ENCODE data around the gene ZNF583.

ZNF583 gene

GRCh38 chr19:56441206-56441792 is 37.2 kb downstream of the ZNF583 start:
- no peak for FAIRE-seq
- TF ChIP-seq POLR2A (IDR thresholded peaks at IDR 0.05; ENCODE audit: low read depth, low read length) (no peak), TAF1 (IDR thresholded peaks at IDR 0.05; ENCODE audit: low read depth, low read length) (no peak), PAX5 (IDR thresholded peaks at IDR 0.05; ENCODE audit: insufficient read depth, low read length, severe bottlenecking) (no peak), POLR2AphosphoS5 (IDR thresholded peaks at IDR 0.05; ENCODE audit: low read depth, low read length) (no peak)
- DNase-seq (ENCODE audit: insufficient read length, low spot score), result no peak

GRCh38 chr19:56474308-56474707 is 70.2 kb downstream of the ZNF583 start:
- FAIRE-seq (no peak), DNase-seq (ENCODE audit: insufficient read length, low spot score) (no peak)
- TF ChIP-seq POU2F2 (IDR thresholded peaks at IDR 0.05; ENCODE audit: low read depth, low read length), result no peak
- no peak for TF ChIP-seq SPI1 (IDR thresholded peaks at IDR 0.05; ENCODE audit: low read depth, low read length)
- TF ChIP-seq TAF1 (IDR thresholded peaks at IDR 0.05; ENCODE audit: low read depth, low read length), result no peak
- no peak for TF ChIP-seq POLR2A (IDR thresholded peaks at IDR 0.05; ENCODE audit: low read depth, low read length)
- TF ChIP-seq POLR2AphosphoS5 (IDR thresholded peaks at IDR 0.05; ENCODE audit: low read depth, low read length), result no peak
- no peak for TF ChIP-seq PAX5 (IDR thresholded peaks at IDR 0.05; ENCODE audit: insufficient read depth, low read length, severe bottlenecking)

GRCh38 chr19:56476093-56476492 is 72.0 kb downstream of the ZNF583 start:
- no peak for FAIRE-seq
- no peak for DNase-seq (ENCODE audit: insufficient read length, low spot score)
- TF ChIP-seq POLR2A (IDR thresholded peaks at IDR 0.05; ENCODE audit: low read depth, low read length) (no peak), POLR2AphosphoS5 (IDR thresholded peaks at IDR 0.05; ENCODE audit: low read depth, low read length) (no peak), TAF1 (IDR thresholded peaks at IDR 0.05; ENCODE audit: low read depth, low read length) (no peak), PAX5 (IDR thresholded peaks at IDR 0.05; ENCODE audit: insufficient read depth, low read length, severe bottlenecking) (no peak), POU2F2 (IDR thresholded peaks at IDR 0.05; ENCODE audit: low read depth, low read length) (no peak), SPI1 (IDR thresholded peaks at IDR 0.05; ENCODE audit: low read depth, low read length) (no peak)

All from GM12891 (cell line).